Activated T-cell treated with anti-CD3 and anti-CD28 coated beads for 1 hour (primary cell): ENCODE results near the gene VPS13D.

ENCODE experiments used
- DNase-seq: peaks from one replicate; pipeline ENCODE4 v3.0.0-alpha.2; 2020; ENCODE audit warnings: low read depth

Gene VPS13D

DNA sequence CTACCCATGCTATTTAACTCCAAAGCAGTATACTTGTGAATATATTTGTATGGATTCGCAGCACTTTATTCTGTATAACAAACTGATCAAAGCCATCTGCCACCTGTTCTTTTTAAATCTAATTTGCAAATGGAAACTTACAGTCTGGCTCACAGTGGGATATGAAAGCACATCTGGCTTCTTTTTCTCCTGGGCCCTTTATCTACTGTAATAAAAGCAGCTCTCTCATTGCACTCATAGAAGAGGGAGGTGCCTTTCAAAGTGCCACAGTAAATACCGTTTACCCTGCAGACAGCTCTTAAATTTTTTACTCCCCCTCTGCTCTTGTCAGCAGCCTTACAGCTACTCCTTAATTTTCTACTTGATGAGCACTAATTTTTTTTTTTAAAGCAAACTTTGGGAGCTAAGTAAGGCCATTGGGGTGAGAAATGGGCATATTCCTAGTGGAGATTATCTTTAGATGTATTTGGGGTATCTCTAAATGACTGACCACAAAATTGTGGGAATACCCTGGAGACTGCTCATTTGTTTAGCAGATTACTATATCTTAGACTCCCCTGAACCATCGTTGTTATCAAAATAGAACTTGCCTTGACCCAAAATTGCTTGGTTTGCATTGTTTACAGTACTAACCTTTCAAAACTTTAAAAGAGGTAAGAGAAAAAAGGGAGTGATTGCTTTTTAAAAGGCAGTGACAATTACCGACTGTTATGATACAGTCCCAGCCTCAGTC is 110.1 kb downstream of the VPS13D start:
- DNase-seq, result no peak

DNA sequence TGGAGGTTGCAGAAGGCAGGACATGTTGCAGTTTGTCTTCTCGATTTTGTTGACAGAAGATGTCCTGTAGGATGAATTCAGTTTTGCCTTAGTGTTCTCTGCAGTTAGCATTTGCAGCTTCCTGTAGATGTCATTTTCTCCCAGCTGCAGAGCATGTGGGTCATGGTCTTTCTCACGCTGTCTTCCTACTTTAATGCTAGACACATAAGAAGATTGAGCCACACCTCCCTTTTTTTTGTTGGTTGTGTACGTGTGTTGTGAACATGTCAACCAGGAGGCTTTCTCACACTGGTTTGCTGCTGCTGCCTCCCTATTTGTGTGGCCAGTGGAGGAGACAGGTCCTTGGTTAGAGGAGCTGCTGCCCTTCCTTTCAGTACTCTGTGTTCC is 110.7 kb downstream of the VPS13D start:
- DNase-seq, result no peak

DNA sequence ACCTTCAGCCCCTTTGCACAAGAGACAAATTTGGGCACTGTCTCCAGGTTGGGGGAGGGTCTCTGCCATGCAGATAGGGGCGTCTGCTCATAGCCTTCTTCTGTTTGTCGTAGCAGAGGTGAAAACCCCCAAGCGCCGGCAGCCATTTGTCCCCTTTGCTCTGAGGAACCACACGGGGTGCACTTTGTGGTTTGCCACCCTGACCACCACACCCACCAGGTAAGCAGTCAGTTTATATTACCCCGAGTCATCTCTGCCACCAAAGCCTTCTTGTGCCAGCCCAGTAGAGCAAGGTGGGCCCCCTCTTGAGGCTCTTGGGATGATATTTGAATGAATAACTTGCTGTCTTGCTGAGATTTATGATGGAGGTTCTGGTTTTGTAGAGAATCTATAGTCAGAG is 111.8 kb downstream of the VPS13D start:
- DNase-seq, result no peak

DNA sequence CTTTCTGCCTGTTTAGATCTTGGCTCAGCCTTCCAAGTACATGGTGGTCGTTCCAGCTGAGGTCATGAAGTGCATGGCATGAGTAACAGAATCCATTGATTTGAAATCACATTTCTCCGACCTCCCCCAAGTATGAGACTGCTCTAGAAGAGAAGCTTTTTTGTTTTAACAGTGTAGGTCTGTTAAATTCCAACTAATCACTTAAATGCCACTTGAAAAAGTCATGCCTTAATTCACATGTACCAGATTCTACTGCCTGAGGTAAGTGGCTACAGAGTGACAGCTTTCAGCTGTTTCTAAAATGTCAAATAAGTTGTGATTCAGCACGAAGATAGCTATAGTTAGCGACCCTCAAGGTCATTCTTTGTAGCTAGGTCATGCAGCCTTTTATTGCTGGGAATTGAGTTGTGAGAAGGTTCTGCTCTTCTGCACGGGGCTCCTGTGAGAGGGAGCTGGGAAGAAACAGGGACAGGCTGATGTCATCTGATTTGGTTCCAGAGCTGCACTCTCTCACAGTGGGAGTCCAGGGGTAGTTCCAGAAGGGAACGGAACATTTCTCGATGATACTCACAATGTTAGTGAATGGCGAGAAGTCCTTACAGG is 112.7 kb downstream of the VPS13D start:
- DNase-seq, result no peak

- DNase-seq, result no peak
Measured at GRCh38 chr1:12343823-12344487, 114.1 kb downstream of the VPS13D start.

DNA sequence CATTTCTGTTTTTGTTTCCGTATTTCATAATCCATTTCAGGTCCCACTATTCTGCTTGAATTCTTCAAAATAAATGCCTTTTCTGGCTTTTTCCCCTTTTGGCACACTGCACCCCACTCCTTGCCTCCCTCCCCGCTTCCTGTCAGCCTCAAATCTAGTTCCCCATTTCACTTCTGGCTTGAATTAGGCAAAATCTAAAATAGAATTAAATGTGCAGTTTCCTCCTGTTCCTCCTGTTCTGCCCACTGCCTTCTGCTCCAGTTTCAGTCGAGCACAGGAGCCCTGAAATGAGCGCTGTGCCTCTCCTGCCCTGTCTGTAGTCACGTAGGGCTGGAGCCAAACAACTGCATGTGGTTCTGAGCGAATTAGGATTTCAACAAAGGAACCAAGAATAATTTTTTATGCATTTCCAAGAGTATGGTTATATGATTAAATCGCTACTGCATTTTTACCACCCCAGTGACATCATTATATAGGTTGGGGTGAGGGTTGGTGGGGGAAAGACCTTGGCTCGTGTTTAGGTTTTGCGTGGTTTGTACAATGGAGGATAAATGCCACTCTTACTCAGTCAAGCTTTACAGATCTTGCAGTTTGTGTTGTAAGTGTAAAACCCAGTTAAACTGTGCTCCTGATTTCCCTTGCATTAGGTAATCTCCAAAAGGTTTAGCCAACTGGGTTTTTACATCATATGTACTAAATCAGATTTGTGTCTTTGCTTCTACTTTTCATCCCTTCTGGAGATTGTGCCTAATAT is 114.9 kb downstream of the VPS13D start:
- DNase-seq, result no peak

GRCh38 chr1:12345350-12346217 is 115.8 kb downstream of the VPS13D start:
- DNase-seq, result no peak

DNA sequence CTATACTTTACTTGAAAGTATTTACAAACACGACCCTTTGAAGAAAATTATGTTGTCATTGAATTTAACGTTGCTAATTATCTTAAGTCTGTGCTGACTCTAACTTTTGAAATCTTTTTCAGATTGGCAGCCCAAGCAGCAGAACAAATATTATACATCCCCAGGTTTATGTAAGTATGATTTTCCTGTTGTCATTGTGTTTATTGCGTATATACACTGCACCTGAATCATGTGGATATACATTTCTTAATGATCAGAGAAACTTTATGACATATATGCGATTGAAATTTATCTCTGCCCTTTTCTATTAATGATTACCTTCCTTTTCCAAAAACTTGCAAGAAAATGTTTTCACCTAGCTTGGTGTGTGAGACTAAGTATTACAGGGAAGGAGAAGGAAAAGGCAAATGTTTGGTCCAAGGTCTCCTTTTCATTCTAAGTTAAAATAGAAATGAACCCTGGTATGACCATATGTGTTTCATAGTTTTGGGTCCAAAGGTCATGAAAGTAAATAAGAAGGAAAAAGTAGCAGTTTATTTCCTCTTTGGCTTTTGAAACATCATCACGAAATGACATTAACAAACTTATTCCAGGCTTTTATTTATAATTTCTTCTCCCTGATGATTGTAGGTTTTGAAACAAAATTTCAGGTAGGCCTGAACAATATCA is 116.8 kb downstream of the VPS13D start:
- DNase-seq, result no peak

GRCh38 chr1:12348113-12348512 is 118.3 kb downstream of the VPS13D start:
- DNase-seq, result no peak

DNA sequence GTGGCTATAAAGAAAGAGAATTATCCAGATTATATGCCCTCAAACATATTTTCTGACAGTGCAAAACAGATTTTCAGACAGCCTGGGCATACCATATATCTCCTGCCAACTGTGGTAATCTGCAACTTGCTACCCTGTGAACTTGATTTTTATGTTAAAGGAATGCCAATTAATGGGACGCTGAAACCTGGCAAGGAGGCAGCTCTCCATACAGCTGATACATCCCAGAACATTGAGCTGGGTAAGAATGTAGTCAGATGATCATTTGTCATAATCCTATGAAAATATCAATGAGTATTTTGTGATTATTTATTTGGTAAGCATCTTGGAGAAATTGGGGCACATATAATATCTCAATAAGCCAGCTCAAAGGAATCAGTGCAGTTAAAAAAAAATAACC is 124.2 kb downstream of the VPS13D start:
- no peak for DNase-seq

GRCh38 chr1:12356004-12356890 is 126.4 kb downstream of the VPS13D start:
- no peak for DNase-seq

- no peak for DNase-seq
Measured at GRCh38 chr1:12358499-12358898, 128.7 kb downstream of the VPS13D start.

GRCh38 chr1:12359359-12360133 is 129.7 kb downstream of the VPS13D start:
- DNase-seq, result no peak

DNA sequence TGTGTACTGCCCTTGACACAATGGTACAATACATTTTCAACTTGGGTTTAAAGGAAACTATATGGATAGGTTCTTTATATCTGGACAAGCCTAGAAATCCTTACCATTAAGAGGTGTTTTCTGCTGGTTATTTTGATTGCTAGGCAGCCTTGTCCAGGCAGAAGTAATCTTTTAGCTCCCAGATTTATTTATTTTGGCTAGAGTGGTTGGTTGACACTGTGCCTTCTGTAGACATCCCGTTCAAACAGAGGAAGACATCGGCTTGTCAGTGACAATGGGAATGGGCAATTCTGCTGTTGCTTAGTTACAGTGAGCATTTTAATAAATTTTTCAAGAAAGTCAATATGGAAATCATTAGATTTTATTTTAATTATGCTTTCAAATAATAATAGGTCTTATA is 138.8 kb downstream of the VPS13D start:
- no peak for DNase-seq

GRCh38 chr1:12369258-12369657 is 139.4 kb downstream of the VPS13D start:
- no peak for DNase-seq

- DNase-seq, result no peak
Measured at GRCh38 chr1:12370333-12370975, 140.6 kb downstream of the VPS13D start.

- no peak for DNase-seq
Measured at GRCh38 chr1:12371053-12371452, 141.2 kb downstream of the VPS13D start.

DNA sequence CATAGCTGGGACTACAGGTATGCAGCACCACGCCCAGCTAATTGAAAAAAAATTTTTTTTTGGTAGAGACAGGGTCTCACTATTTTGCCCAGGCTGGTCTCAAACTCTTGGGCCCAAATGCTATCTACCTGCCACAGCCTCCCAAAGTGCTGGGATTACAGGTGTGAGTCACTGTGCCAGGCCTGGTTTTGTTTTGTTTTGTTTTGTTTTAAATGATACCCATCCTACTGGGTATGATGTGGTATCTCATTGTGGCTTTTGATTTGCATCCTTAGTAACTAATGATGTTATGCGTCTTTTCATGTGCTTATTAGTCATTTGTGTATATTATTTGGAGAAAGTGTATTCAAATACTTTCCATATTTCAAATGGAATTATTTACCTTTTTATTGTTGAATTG is 142.3 kb downstream of the VPS13D start:
- DNase-seq, result no peak

DNA sequence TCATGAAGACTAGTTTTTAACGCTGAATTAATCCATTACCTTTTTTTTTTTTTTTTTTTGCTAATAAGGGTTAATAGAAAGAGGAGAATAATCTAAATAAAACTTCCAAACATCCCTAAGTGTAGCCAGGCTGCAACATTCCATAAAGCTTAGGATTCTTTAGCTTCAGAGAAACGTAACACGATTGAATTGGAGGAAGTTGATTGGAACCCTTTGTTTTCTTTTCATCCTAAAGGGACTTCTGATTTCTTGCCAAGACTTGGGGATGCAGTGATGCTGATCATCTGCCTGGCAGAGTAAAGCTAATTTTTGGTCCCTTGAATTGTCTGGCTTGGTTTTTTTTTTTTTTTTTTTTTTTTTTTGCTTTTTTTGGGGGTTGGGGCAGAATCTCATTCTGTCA is 142.9 kb downstream of the VPS13D start:
- no peak for DNase-seq
